ENCODE results near the gene VCPKMT.
"Not testable (repeated sequence)": the region's sequence is repeated elsewhere in the genome, so short reads cannot be mapped to it uniquely, and the experiment has no call there.

Gene VCPKMT

GRCh38 chr14:50091240-50091913 is 25.0 kb downstream of the VCPKMT start:
- DNase-seq = no peak

- no peak for DNase-seq
Observed at GRCh38 chr14:50089208-50089607, 27.2 kb downstream of the VCPKMT start.

- DNase-seq = no peak
Observed at GRCh38 chr14:50088731-50089130, 27.6 kb downstream of the VCPKMT start.

GRCh38 chr14:50088117-50088515 is 28.3 kb downstream of the VCPKMT start:
- DNase-seq = no peak

- DNase-seq = no peak
Observed at GRCh38 chr14:50087341-50088116, 28.8 kb downstream of the VCPKMT start.

- DNase-seq = no peak
Observed at GRCh38 chr14:50086321-50086711, 30.1 kb downstream of the VCPKMT start.

GRCh38 chr14:50085570-50086320 is 30.6 kb downstream of the VCPKMT start:
- no peak for DNase-seq

GRCh38 chr14:50084666-50085065 is 31.7 kb downstream of the VCPKMT start:
- DNase-seq = no peak

GRCh38 chr14:50083467-50084337 is 32.7 kb downstream of the VCPKMT start:
- DNase-seq = no peak

- no peak for DNase-seq
Observed at GRCh38 chr14:50082784-50083466, 33.4 kb downstream of the VCPKMT start.

- no peak for DNase-seq
Observed at GRCh38 chr14:50082308-50082742, 34.0 kb downstream of the VCPKMT start.

GRCh38 chr14:50079103-50079502 is 37.3 kb downstream of the VCPKMT start:
- DNase-seq = not testable (repeated sequence)

- not testable (repeated sequence) for DNase-seq
Observed at GRCh38 chr14:50073663-50074062, 42.7 kb downstream of the VCPKMT start.

- DNase-seq = no peak
Observed at GRCh38 chr14:50072395-50072794, 44.0 kb downstream of the VCPKMT start.

- DNase-seq = no peak
Observed at GRCh38 chr14:50070840-50071548, 45.4 kb downstream of the VCPKMT start.

GRCh38 chr14:50070230-50070629 is 46.1 kb downstream of the VCPKMT start:
- no peak for DNase-seq

- no peak for DNase-seq
Observed at GRCh38 chr14:50069325-50069724, 47.0 kb downstream of the VCPKMT start.

GRCh38 chr14:50068496-50068895 is 47.9 kb downstream of the VCPKMT start:
- DNase-seq = no peak

GRCh38 chr14:50067723-50068495 is 48.5 kb downstream of the VCPKMT start:
- DNase-seq = no peak

GRCh38 chr14:50065583-50065982 is 50.8 kb downstream of the VCPKMT start:
- DNase-seq = no peak

- no peak for DNase-seq
Observed at GRCh38 chr14:50064993-50065392, 51.4 kb downstream of the VCPKMT start.

All from NCI-H1436 treated with DMSO at 0.1 percent for 48 hours (cell line).